WTC11 (cell line): ENCODE results near the gene CPEB4. TPM values are rescaled to one million over a fixed set of nuclear protein-coding genes. Genes with fewer than 3 reads are reported as not detected.

ENCODE experiments used
- ATAC-seq: fragments of 200-7000 bp; cut with Tn5 transposase; 2 replicates; pipeline ENCODE4 v1.10.0; 2021; ENCODE audit warnings: mild to moderate bottlenecking, moderate library complexity
- CTCF ChIA-PET: fragments of 300-600 bp; sonication (Branson Sonifier 250); formaldehyde crosslinking; loops from one replicate; lab custom pipeline; 2021; ENCODE audit warnings: antibody characterized with exemption; lab: Charles Lee
- POLR2A ChIA-PET: fragments of 350-600 bp; sonication (Branson Sonifier 250); formaldehyde crosslinking; loops from one replicate; lab custom pipeline; 2021; ENCODE audit warnings: antibody characterized with exemption; lab: Charles Lee
- DNase-seq: peaks from one replicate; pipeline ENCODE4 v3.0.0; 2021; ENCODE audit warnings: low spot score
- H3K27ac Mint-ChIP-seq: 2 replicates; pipeline ENCODE4 v1.8.0; 2021; ENCODE audit warnings: mixed read lengths
- H3K27me3 Mint-ChIP-seq: 2 replicates; pipeline ENCODE4 v1.8.0; 2021; ENCODE audit warnings: low read depth, mild to moderate bottlenecking, moderate library complexity, mixed read lengths
- H3K36me3 Mint-ChIP-seq: 2 replicates; pipeline ENCODE4 v1.8.0; 2021; ENCODE audit warnings: mixed read lengths
- H3K4me1 Mint-ChIP-seq: 2 replicates; pipeline ENCODE4 v1.8.0; 2022; ENCODE audit warnings: mixed read lengths
- H3K4me3 Mint-ChIP-seq: 2 replicates; pipeline ENCODE4 v1.8.0; 2021; ENCODE audit warnings: mild to moderate bottlenecking, moderate library complexity, mixed read lengths
- H3K9me3 Mint-ChIP-seq: 2 replicates; pipeline ENCODE4 v1.8.0; 2021; ENCODE audit warnings: mixed read lengths
- E2F4 ChIP-seq: sonication (generic); formaldehyde crosslinking; IDR thresholded peaks from 2 replicates; pipeline ENCODE4 v1.8.1; 2022; ENCODE audit warnings: low read depth, mild to moderate bottlenecking, moderate library complexity, missing genetic modification reagents, borderline replicate concordance
- ERG ChIP-seq: fragments of 250-450 bp; sonication (Bioruptor Pico); IDR thresholded peaks from 2 replicates; pipeline ENCODE4 v1.8.0; 2021; ENCODE audit warnings: mild to moderate bottlenecking
- ESRRA ChIP-seq: sonication (generic); formaldehyde crosslinking; IDR thresholded peaks from 2 replicates; pipeline ENCODE4 v1.8.1; 2022; ENCODE audit warnings: mild to moderate bottlenecking, missing genetic modification reagents, borderline replicate concordance
- GRHL2 ChIP-seq: fragments of 250-450 bp; sonication (Bioruptor Pico); IDR thresholded peaks from 2 replicates; pipeline ENCODE4 v1.8.0; 2022; ENCODE audit warnings: mild to moderate bottlenecking, moderate library complexity; ENCODE audit not compliant: insufficient replicate concordance, severe bottlenecking
- NR3C1 ChIP-seq: sonication (generic); formaldehyde crosslinking; conservative IDR thresholded peaks from 2 replicates; pipeline ENCODE4 v1.8.1; 2023; ENCODE audit warnings: low read depth, mild to moderate bottlenecking, missing genetic modification reagents
- RORB ChIP-seq: fragments of 250-450 bp; sonication (Bioruptor Pico); IDR thresholded peaks from 2 replicates; pipeline ENCODE4 v1.9.0; 2021; ENCODE audit warnings: mild to moderate bottlenecking
- SMAD3 ChIP-seq: sonication (generic); formaldehyde crosslinking; IDR thresholded peaks from 2 replicates; pipeline ENCODE4 v1.8.0; 2022; ENCODE audit warnings: missing genetic modification reagents, mild to moderate bottlenecking, borderline replicate concordance
- ZNF121 ChIP-seq: sonication (generic); formaldehyde crosslinking; IDR thresholded peaks from 2 replicates; pipeline ENCODE4 v1.8.0; 2023; ENCODE audit warnings: missing genetic modification reagents
- total RNA-seq: library from RNA; stranded (reverse); gene quantifications from 3 replicates; pipeline ENCODE4 v1.2.3, GENCODE V29; 2021
- TF ChIP-seq, protein P1 (sequence below): sonication (generic); formaldehyde crosslinking; IDR thresholded peaks from 2 replicates; pipeline ENCODE4 v1.8.0; 2022; ENCODE audit warnings: mild to moderate bottlenecking, missing genetic modification reagents
- TF ChIP-seq, protein P2 (sequence below): sonication (generic); formaldehyde crosslinking; IDR thresholded peaks from 2 replicates; pipeline ENCODE4 v1.8.1; 2022; ENCODE audit warnings: missing genetic modification reagents, borderline replicate concordance
- TF ChIP-seq, protein P3 (sequence below): sonication (generic); formaldehyde crosslinking; IDR thresholded peaks from 2 replicates; pipeline ENCODE4 v1.8.0; 2023; ENCODE audit warnings: mild to moderate bottlenecking, missing genetic modification reagents
- TF ChIP-seq, protein P4 (sequence below): fragments of 250-450 bp; sonication (Bioruptor Pico); conservative IDR thresholded peaks from 2 replicates; pipeline ENCODE4 v1.9.0; 2021; ENCODE audit warnings: mild to moderate bottlenecking

The CPEB4 gene
- total RNA-seq, 1 experiment from 2014 or later = 12.7 TPM

DNA sequence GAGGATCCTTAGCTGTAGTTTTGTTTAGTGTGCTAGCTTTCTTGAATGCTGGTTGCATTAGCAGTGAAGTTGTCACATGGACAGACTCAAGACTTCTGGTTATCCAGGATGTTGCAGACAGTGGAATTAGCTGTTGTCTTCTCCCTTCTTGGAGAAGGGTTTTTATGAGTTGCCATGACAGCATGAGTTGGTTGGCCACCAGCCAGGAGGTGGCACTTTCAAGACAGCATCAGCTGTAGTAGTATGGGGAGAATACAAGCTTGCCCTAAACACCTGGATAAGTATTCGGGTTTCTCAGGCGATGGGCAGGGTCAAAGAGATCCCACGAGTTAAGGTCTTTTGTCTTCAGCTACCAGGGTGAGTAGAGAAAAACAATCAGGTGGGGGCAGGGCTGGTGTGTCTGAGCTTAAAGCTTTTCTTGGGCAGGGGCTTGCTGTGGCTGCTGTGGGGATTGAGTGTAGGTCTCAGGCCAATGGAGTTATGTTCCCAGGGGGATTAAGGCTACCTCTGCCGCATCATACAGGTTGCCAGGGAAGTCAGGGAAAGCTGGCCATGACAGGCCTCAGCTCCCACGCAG, 93.1 kb downstream of the CPEB4 start:
- CTCF ChIA-PET = interaction anchor here (0.9 to 2.9 kb wide), 13 partner anchors 8 to 649 kb away, joined by 3 to 21 read pairs (median 5); partner anchors contain the start of gene CPEB4

More for the DNA sequence above, 93.1 kb downstream of the CPEB4 start:
- POLR2A ChIA-PET = interaction anchor here (0.7 kb wide), 1 partner anchor 93 kb away, joined by 3 read pairs; the partner anchor contains the start of gene CPEB4
- Mint-ChIP-seq H3K9me3 (peaks cover 16% of the 10 kb centered on the region), H3K27me3 (no peaks in the 10 kb centered on the region; the same call in 1 of the 2 replicates)
- peak; percentile 77 for ATAC-seq
- no peak for TF ChIP-seq ESRRA
- TF ChIP-seq NR3C1 (CRISPR knock-in tag) = no peak
- TF ChIP-seq, protein P1, sequence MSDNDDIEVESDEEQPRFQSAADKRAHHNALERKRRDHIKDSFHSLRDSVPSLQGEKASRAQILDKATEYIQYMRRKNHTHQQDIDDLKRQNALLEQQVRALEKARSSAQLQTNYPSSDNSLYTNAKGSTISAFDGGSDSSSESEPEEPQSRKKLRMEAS = no peak
- no peak for TF ChIP-seq GRHL2
- no peak for TF ChIP-seq ERG (CRISPR knock-in tag)
- no peak for TF ChIP-seq SMAD3 (CRISPR knock-in tag)
- TF ChIP-seq ZNF121 (CRISPR knock-in tag) = no peak
- TF ChIP-seq, protein P2, sequence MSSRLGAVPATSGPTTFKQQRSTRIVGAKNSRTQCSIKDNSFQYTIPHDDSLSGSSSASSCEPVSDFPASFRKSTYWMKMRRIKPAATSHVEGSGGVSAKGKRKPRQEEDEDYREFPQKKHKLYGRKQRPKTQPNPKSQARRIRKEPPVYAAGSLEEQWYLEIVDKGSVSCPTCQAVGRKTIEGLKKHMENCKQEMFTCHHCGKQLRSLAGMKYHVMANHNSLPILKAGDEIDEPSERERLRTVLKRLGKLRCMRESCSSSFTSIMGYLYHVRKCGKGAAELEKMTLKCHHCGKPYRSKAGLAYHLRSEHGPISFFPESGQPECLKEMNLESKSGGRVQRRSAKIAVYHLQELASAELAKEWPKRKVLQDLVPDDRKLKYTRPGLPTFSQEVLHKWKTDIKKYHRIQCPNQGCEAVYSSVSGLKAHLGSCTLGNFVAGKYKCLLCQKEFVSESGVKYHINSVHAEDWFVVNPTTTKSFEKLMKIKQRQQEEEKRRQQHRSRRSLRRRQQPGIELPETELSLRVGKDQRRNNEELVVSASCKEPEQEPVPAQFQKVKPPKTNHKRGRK = no peak
- TF ChIP-seq, protein P3, sequence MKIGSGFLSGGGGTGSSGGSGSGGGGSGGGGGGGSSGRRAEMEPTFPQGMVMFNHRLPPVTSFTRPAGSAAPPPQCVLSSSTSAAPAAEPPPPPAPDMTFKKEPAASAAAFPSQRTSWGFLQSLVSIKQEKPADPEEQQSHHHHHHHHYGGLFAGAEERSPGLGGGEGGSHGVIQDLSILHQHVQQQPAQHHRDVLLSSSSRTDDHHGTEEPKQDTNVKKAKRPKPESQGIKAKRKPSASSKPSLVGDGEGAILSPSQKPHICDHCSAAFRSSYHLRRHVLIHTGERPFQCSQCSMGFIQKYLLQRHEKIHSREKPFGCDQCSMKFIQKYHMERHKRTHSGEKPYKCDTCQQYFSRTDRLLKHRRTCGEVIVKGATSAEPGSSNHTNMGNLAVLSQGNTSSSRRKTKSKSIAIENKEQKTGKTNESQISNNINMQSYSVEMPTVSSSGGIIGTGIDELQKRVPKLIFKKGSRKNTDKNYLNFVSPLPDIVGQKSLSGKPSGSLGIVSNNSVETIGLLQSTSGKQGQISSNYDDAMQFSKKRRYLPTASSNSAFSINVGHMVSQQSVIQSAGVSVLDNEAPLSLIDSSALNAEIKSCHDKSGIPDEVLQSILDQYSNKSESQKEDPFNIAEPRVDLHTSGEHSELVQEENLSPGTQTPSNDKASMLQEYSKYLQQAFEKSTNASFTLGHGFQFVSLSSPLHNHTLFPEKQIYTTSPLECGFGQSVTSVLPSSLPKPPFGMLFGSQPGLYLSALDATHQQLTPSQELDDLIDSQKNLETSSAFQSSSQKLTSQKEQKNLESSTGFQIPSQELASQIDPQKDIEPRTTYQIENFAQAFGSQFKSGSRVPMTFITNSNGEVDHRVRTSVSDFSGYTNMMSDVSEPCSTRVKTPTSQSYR = no peak
- TF ChIP-seq E2F4 (CRISPR knock-in tag) = no peak
- TF ChIP-seq, protein P4, sequence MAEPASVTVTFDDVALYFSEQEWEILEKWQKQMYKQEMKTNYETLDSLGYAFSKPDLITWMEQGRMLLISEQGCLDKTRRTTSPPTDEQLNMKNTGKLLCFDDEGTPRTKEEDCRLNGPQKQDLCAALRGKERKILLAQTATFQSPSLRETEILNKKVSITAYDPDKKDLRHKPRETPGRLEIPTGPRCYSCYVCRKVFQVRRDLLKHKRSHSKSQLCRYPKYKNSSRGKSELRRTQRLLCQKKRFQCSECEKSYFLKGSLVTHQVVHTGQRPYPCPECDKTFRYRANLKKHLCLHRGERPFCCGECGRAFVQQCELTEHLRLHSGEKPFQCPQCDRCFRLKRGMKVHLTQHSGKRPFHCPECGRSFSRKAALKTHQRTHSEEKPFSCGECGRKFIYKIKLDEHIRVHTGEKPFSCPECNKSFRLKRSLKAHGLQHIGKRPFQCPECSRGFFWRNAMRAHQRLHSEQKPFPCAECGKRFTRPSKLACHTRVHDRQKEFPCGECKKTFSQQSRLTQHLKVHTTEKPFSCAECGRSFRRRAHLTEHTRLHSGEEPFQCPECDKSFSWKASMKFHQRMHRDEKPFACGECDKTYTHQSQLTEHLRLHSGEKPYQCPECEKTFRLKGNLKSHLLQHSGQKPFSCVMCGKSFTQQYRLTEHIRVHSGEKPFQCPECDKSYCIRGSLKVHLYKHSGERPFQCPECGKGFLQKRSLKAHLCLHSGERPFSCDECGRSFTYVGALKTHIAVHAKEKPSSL (CRISPR knock-in tag) = no peak
- TF ChIP-seq RORB (CRISPR knock-in tag) = no peak
- TF ChIP-seq, all 79 proteins: peak for 0
- DNase-seq = no peak
- Mint-ChIP-seq H3K4me1 (peaks cover 14% of the 10 kb centered on the region), H3K27ac (no peak overlapping the region; the same call in 1 of the 2 replicates), H3K4me3 (no peak overlapping the region), H3K36me3 (peaks cover 4% of the 10 kb centered on the region; the same call in 1 of the 2 replicates)
